Mammary epithelial cell (primary cell): ENCODE results near the gene CPNE4.

Experiments used
- CTCF ChIP-seq, 2 donors: IDR thresholded peaks in 1 of 2; conservative IDR thresholded peaks in 1 of 2; 2 replicates each; pipeline ENCODE4 v1.5.1; 2011 to 2012; ENCODE audit warnings: inconsistent platforms in 2 of 2, low read length in 2 of 2, mild to moderate bottlenecking in 2 of 2, control low read depth in 1 of 2, low read depth in 1 of 2; ENCODE audit not compliant: insufficient read depth in 1 of 2; ENCODE audit errors: extremely low read depth in 1 of 2
- EZH2 ChIP-seq: IDR thresholded peaks from 2 replicates; pipeline ENCODE4 v1.6.1; 2012; ENCODE audit warnings: low read length, inconsistent platforms, borderline replicate concordance

GRCh38 chr3:131928593-131928992, 106.2 kb downstream of the CPNE4 start:
- TF ChIP-seq CTCF (conservative IDR thresholded peaks at IDR 0.05 in 1 of 2, IDR thresholded peaks at IDR 0.05 in 1 of 2; ENCODE audit: extremely low read depth in 1 of 2, insufficient read depth in 1 of 2, low read depth in 1 of 2, low read length in 2 of 2) (no peak), EZH2 (no peak)
